GM10266 (cell line): ENCODE data around the gene MAPK4.

ENCODE experiments used
- DNase-seq: peaks from one replicate; pipeline ENCODE4 v3.0.0; 2012; ENCODE audit errors: extremely low spot score
- CTCF ChIP-seq: IDR thresholded peaks from 2 replicates; pipeline ENCODE4 v1.5.1; 2012; ENCODE audit warnings: mild to moderate bottlenecking, low read depth; ENCODE audit not compliant: control insufficient read depth, insufficient read depth; ENCODE audit errors: missing control alignments

The MAPK4 gene

GRCh38 chr18:50721451-50722120 lies 161.7 kb downstream of the MAPK4 start:
- no peak for TF ChIP-seq CTCF
- no peak for DNase-seq

- no peak for TF ChIP-seq CTCF
- no peak for DNase-seq
These were observed 162.4 kb downstream of the MAPK4 start for GRCh38 chr18:50722311-50722710.

GRCh38 chr18:50724751-50725151 lies 164.9 kb downstream of the MAPK4 start:
- DNase-seq = no peak
- TF ChIP-seq CTCF = no peak

GRCh38 chr18:50726960-50727589 lies 167.2 kb downstream of the MAPK4 start:
- DNase-seq = peak; percentile 68
- no peak for TF ChIP-seq CTCF

GRCh38 chr18:50727721-50728471 lies 168.0 kb downstream of the MAPK4 start:
- DNase-seq = no peak
- no peak for TF ChIP-seq CTCF

GRCh38 chr18:50729376-50729775 lies 169.5 kb downstream of the MAPK4 start:
- DNase-seq = no peak
- TF ChIP-seq CTCF = no peak

- TF ChIP-seq CTCF = no peak
- no peak for DNase-seq
These were observed 170.1 kb downstream of the MAPK4 start for GRCh38 chr18:50729986-50730385.
